Epithelial cell of proximal tubule (primary cell): ENCODE results near the gene ZC3H7B. TPM values are rescaled to one million over a fixed set of nuclear protein-coding genes. Genes with fewer than 3 reads are reported as not detected.

Experiments
- DNase-seq: peaks from one replicate; pipeline ENCODE4 v3.0.0-alpha.2; 2011; ENCODE audit warnings: low read depth
- H3K4me3 ChIP-seq: 2 replicates; pipeline ENCODE4 v1.5.1; 2011; ENCODE audit warnings: low read depth, mild to moderate bottlenecking, low read length
- total RNA-seq: library from RNA; depleted of rRNA; stranded (reverse); fragments of >200 nt; gene quantifications from 2 replicates; pipeline ENCODE4 v1.2.3, GENCODE V29; 2015
- TF ChIP-seq, protein P1 (sequence below): conservative IDR thresholded peaks from 2 replicates; pipeline ENCODE4 v1.5.1; 2012; ENCODE audit warnings: low read depth, mild to moderate bottlenecking, low read length

Gene ZC3H7B
- total RNA-seq, 1 donor from 2014 or later = 55.6 TPM

DNA sequence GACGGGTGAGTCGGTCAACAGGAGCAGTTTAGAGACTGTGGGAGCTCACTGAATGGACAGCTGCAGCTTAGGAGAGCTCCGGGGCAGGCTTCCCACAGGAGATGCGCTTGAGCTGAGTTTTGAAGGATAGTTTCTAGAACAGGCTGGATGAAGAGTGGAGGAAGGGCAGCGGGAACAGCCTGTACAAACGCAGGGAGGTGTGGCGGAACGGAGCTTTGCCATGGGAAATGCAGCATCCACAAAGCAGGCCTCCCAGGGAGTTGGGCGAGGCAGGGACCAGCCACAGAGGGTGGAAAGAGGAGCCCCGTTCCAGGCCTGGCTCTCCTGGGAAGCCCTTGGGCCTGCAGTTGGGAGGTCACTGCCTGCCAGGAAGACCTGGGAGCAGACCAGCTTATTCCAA, 53.7 kb downstream of the ZC3H7B start:
- TF ChIP-seq, protein P1, sequence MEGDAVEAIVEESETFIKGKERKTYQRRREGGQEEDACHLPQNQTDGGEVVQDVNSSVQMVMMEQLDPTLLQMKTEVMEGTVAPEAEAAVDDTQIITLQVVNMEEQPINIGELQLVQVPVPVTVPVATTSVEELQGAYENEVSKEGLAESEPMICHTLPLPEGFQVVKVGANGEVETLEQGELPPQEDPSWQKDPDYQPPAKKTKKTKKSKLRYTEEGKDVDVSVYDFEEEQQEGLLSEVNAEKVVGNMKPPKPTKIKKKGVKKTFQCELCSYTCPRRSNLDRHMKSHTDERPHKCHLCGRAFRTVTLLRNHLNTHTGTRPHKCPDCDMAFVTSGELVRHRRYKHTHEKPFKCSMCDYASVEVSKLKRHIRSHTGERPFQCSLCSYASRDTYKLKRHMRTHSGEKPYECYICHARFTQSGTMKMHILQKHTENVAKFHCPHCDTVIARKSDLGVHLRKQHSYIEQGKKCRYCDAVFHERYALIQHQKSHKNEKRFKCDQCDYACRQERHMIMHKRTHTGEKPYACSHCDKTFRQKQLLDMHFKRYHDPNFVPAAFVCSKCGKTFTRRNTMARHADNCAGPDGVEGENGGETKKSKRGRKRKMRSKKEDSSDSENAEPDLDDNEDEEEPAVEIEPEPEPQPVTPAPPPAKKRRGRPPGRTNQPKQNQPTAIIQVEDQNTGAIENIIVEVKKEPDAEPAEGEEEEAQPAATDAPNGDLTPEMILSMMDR = no peak
- H3K4me3 ChIP-seq = no peak overlapping the region
- DNase-seq = no peak

DNA sequence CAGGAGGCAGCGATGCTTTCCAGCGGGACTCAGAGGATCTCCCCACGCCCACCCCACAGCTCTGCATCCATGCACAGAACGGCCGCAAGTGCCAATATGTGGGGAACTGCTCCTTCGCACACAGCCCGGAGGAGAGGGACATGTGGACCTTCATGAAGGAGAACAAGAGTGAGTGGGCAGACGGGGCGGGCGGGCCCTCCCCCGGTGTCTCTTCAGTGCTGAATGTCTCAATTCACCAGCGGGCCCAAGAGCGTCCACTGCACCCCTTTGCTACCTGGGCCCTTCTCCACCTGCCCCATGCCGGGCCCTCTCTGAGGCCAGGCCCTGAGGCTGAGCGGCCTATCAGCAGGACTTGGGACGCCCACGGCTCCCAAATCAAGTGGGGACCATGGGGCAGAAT, 54.6 kb downstream of the ZC3H7B start:
- no peak overlapping the region for H3K4me3 ChIP-seq
- DNase-seq = no peak
- TF ChIP-seq, protein P1 = no peak

DNA sequence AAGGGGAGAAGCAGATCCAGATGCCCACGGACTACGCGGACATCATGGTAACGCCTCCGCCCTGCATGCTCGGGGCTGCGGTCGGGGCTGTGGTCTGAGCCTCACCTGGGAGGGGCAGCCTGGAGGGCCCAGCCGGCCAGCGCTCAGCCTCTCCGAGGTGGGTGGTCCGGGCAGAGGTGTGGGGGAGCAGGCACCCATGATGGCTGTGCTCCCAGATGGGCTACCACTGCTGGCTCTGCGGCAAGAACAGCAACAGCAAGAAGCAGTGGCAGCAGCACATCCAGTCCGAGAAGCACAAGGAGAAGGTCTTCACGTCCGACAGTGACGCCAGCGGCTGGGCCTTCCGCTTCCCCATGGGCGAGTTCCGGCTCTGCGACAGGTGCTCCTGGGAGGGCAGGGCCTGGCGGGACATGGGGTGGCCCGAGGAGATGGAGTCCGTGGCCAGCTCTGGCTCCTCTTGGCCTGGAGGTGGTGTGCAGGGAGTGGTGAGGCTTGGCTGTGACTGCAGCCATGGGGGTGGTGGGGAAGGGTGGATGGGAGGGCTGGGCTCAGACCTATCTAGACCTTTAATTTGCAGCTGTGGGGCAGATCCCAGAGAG, 55.2 kb downstream of the ZC3H7B start:
- DNase-seq = no peak
- no peak overlapping the region for H3K4me3 ChIP-seq
- TF ChIP-seq, protein P1 = no peak

DNA sequence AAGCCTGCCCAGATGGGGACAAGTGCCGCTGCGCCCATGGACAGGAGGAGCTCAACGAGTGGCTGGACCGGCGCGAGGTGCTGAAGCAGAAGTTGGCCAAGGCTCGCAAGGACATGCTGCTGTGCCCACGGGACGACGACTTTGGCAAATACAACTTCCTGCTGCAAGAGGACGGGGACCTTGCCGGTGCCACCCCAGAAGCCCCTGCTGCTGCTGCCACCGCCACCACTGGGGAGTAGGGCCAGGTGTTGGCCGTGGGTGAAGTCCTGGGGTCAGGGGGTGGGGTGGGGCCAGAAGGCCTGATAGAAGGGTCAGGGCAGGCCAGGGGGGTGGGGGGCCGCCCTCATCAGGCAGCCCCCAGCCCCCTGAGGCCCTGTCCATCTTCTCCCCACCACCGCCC, 55.9 kb downstream of the ZC3H7B start:
- no peak for DNase-seq
- TF ChIP-seq, protein P1 = no peak
- H3K4me3 ChIP-seq = no peak overlapping the region

DNA sequence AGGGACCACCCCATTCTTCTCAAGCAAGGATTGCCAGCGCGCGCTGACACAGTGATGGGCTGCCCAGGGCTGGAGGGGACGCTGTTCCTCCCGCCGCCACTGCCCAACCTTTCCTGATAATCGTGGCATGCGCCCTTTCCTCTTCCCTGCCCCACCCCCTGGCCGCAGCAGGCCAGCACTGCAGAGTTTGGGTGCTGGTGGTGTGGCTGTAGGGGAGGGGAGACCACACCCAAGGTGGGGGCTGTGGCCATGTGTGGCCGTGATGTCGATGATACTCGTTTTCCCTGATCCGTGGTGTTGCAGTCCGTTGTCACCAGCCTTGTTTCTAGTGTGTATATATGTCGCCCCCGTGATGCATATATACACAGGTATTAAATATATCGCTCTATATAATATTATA, 57.6 kb downstream of the ZC3H7B start:
- TF ChIP-seq, protein P1 = no peak
- no peak for DNase-seq
- H3K4me3 ChIP-seq = no peak overlapping the region

DNA sequence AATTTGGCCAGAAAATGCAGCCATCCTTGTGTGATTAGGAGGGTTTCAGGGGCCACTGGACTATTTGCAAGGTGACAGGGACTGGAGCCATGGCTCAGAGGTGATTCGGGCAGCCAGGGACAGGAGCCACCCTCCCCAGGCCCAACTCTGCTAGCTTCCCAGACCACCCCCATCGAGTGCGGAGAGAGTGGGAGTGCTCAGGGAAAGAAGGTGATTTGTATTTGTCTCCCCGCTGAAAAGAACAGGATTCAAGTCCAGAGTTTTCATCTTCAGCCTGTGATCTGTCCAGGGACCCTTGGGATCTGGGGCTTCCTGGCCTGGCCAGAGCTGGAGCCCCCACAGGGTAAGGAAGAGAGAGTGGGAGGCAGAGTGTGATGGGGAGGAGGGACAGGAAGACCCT, 58.1 kb downstream of the ZC3H7B start:
- TF ChIP-seq, protein P1 = no peak
- no peak for DNase-seq

DNA sequence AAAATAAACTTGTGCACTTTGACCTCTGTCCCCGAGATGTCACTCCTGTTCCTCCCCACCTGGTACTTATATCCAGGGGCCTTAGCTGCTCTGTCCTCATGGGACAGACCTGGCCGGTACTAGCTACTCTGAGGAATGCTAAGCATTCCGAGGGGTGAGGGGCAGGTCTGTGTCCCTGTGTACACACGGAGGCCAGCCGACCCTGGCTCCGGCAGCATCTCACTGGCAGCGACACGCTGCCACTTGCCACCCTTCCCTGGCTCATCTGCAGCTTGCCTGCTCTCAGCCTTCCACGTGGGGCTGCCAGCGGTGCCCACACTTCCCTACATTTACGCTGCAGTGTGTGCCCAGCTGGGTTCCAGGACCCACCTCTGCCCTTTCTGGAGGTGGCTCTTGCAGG, 58.8 kb downstream of the ZC3H7B start:
- TF ChIP-seq, protein P1 = no peak
- DNase-seq = no peak

More for the DNA sequence above, 58.1 kb downstream of the ZC3H7B start:
- H3K4me3 ChIP-seq = no peak overlapping the region

More for the DNA sequence above, 58.8 kb downstream of the ZC3H7B start:
- H3K4me3 ChIP-seq = no peak overlapping the region
